Skin epidermis (tissue), 12 donors: ENCODE data around the gene ARID3A.

Experiments used
- H3K27ac ChIP-seq, 21 experiments: fragments of 200-600 bp; sonication (generic) in 11 of 21; one replicate each; pipeline ENCODE4 v1.5.0; 2020; ENCODE audit warnings: mild to moderate bottlenecking in 3 of 21, inconsistent platforms in 2 of 21, moderate library complexity in 2 of 21
- H3K4me3 ChIP-seq, 7 experiments: fragments of 200-600 bp; sonication (generic) in 2 of 7; one replicate each; pipeline ENCODE4 v1.5.0; 2020; ENCODE audit warnings: inconsistent platforms in 2 of 7, mild to moderate bottlenecking in 2 of 7, moderate library complexity in 1 of 7

ARID3A gene

DNA sequence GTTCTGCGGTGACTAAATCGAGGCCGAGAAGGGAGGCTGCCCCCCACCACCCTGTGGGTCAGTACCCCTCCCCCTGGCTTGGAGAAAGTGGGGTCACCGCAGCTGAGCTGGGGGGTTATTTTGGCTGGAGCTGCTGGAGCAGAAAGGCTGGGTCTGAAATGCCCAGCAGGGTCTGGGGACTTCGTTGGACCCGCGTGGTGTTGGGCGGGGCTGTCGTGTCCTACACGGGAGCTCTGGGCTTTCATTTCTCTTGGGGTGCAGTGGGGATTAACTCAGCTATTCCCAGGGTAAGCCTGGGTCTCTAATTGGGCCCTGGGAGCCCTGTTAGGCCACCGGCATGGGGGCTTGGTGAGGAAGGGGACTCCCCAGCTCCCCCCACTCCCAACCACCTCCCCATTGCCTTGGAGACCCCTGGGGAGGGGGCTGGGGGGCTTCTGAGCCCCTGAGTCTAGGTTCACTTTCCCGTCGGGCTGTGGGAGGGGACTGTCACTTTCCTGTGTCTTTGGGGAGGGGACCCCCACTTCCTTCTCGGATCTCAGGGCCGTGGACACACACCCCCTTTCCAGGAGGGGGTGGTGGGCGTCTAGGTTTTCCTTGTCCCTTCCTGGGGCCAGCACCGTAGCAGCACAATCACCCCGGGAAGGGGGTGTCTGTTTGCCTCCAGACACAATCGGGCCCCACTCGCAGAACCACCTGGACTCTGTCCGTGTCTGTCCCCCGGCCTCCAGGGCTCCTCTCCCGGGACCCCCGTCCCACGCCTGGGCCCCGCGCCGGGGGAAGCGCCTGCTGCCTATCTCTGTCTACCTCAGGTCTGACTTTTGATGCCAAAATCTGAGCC is 48.1 kb downstream of the ARID3A start:
- Histone ChIP-seq H3K4me3 (no peak overlapping the region), H3K27ac (no peak overlapping the region)

GRCh38 chr19:974564-975257 is 48.9 kb downstream of the ARID3A start:
- no peak overlapping the region for H3K27ac ChIP-seq
- no peak overlapping the region for H3K4me3 ChIP-seq

DNA sequence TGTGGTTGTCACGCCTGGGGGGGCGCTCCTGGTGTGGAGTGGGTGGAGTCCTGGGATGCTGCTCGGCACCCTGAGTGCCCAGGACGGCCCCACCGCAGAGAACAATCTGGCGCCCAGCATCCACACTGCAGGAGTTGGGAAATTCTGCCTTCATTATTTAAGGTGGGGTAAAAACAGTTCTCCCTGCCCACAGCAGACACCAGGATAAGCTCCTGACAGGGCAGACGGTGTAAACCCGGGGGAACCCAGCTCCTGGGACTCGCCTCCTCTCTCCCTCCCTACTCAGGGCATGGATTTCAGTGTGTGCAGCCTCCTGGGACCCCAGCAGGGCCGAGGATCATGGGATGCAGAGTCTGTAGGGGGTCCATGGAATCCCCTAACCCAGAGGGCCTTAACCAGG is 50.6 kb downstream of the ARID3A start:
- Histone ChIP-seq H3K27ac (no peak overlapping the region), H3K4me3 (no peak overlapping the region)

- Histone ChIP-seq H3K4me3 (no peak overlapping the region), H3K27ac (no peak overlapping the region)
These were observed 51.2 kb downstream of the ARID3A start for GRCh38 chr19:977058-977464.

DNA sequence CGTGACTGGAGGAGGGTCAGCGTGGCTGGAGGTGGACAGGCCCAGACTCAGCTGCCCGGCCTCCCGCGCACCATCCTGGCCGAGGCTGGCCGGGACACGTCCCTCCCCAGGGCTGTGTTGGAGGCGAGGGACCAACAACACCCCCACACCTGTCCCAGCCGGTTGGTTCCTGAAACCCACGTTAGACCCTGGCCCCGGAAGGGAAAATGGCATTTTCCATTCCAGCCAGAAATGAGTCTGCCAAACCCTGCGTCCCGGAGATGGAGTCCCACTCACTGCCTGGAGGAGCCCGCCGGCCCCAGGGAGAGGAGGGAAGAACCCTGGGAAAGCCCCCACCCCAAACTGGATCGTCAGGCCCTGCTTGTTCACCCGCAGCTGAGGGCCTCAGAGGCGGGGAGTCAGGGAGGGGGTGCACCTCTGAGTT is 53.5 kb downstream of the ARID3A start:
- Histone ChIP-seq H3K27ac (peak overlapping the region in 1 of 21 experiments; percentile 30), H3K4me3 (no peak overlapping the region)

GRCh38 chr19:980133-980998 is 54.5 kb downstream of the ARID3A start:
- Histone ChIP-seq H3K27ac (no peak overlapping the region), H3K4me3 (no peak overlapping the region)

DNA sequence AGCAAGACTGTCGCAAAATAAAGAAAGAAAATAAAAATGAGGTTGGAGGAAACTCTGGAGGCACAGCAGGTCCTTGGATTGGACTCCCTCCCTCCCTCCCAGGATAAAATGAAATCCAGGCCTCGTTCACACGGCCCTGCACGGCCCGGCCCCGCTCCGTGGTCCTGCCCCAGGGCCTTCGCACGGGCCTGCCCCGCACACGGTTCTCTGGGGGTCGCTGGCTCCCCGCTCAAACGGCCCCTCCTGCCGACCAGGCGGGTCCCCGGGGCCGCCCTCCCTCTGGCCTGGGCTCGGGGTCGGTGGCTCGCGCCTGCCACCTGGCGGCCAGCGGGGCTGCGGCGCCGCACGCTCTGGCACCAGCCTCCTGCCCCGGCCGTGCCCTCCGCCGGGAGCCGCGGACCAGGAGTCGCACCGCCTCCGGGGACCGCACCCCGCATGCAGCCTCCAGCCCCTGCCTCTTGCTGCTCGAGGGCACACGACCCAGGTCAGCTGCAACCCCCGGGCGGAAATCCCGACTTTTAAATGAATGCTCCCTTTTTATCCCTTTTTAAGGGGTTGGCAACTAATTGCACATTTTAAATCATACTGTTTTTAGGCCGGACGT is 56.8 kb downstream of the ARID3A start:
- Histone ChIP-seq H3K4me3 (peak overlapping the region in 6 of 7 experiments; percentile 10 to 38 (median 12)), H3K27ac (peak overlapping the region in 5 of 21 experiments; percentile 30 to 62 (median 42))

GRCh38 chr19:984165-984967 is 58.5 kb downstream of the ARID3A start, which contains the start of gene WDR18:
Gene WDR18, plus strand, starts transcription at chr19:984345. Its CDS starts 9 bp downstream, at chr19:984354.
- peak within 1 kb of the TSS; percentile 66 to 92 (median 86) for H3K27ac ChIP-seq

GRCh38 chr19:986083-986482 is 60.2 kb downstream of the ARID3A start:
- no peak overlapping the region for H3K27ac ChIP-seq
- H3K4me3 ChIP-seq, result no peak overlapping the region

More at GRCh38 chr19:984165-984967, 58.5 kb downstream of the ARID3A start, which contains the start of gene WDR18:
- H3K4me3 ChIP-seq, result peak within 1 kb of the TSS; percentile 63 to 99 (median 91)

GRCh38 chr19:988081-988480 is 62.2 kb downstream of the ARID3A start:
- no peak overlapping the region for H3K27ac ChIP-seq

DNA sequence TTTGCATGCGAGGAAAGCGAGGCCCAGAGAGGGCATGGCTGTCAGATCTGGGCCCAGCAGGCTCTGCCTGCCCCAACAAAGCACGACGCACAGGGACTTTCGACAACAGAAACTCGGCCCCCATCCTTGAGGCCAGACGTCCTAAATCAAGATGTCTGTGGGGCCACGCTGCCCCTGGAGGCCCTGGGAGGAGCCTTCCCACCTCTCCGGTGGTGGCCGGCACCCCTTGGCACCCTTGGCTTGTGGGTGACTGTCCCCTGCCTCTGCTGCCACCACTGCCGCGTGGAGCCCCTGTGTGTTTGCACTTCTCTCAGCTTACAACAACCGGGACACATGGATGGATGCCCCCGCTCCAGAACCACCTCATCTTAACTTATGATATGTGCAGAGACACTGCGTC is 62.7 kb downstream of the ARID3A start:
- H3K27ac ChIP-seq, result no peak overlapping the region

More at GRCh38 chr19:988081-988480, 62.2 kb downstream of the ARID3A start:
- H3K4me3 ChIP-seq, result no peak overlapping the region

GRCh38 chr19:989381-990081 is 63.7 kb downstream of the ARID3A start:
- Histone ChIP-seq H3K4me3 (no peak overlapping the region), H3K27ac (no peak overlapping the region)

More for the DNA sequence above, 62.7 kb downstream of the ARID3A start:
- H3K4me3 ChIP-seq, result no peak overlapping the region

DNA sequence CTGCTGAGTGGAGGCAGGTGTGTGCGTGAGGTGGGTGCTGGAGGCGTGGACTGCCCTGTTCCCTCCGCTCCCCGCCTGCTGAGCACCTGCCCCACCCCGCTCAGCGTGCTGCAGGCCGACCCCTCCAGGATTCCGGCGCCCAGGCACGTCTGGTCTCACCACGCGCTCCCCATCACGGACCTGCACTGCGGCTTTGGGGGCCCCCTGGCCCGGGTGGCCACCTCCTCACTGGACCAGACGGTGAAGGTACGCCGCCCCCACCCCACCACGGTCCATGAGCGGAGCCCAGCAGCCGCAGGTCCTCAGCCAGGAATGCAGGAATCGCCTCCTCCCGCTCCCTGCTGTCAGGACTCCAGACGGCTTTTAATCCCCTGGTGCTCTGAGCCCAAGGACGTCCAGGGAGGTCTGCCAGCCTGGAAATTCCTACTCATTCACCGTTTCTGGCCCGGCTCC is 64.3 kb downstream of the ARID3A start:
- no peak overlapping the region for H3K4me3 ChIP-seq
- no peak overlapping the region for H3K27ac ChIP-seq

DNA sequence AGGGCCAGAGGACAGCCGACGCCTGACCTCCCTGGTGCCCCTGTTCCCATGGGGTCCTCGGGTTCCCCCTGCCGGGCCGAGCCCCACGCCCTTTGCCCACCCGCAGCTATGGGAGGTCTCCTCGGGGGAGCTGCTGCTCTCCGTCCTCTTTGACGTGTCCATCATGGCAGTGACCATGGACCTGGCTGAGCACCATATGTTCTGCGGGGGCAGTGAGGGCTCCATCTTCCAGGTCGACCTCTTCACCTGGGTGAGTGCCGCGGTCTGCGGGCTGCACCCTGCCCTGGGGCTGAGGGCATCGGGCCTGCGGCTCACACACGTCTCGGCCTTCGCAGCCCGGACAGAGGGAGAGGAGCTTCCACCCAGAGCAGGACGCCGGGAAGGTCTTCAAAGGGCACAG is 64.9 kb downstream of the ARID3A start:
- no peak overlapping the region for H3K4me3 ChIP-seq
- no peak overlapping the region for H3K27ac ChIP-seq

DNA sequence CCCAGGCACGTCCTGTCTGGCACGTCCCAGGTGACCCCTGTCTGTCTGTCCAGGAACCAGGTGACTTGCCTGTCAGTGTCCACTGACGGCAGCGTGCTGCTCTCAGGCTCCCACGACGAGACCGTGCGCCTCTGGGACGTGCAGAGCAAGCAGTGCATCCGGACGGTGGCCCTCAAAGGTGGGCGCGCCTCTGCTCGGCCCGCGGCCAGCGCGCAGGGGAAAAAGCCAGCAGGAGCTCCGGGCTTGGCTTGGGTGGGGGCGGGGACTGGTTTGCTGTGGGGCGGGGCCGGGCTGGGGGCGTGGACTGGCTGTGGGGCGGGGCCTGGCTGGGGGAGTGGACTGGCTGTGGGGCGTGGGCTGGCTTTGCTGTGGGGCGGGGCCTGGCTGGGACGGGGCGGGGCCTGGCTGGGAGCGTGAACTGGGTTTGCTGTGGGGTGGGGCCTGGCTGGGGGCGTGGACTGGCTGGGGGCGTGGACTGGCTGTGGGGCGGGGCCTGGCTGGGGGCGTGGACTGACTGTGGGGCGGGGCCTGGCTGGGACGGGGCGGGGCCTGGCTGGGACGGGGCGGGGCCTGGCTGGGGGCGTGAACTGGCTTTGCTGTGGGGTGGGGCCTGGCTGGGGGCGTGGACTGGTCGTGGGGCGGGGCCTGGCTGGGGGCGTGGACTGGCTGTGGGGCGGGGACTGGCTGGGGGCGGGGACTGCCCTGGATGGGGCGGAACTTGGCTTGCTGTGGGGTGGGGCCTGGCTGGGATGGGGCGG is 65.5 kb downstream of the ARID3A start:
- no peak overlapping the region for H3K27ac ChIP-seq
- H3K4me3 ChIP-seq, result no peak overlapping the region

DNA sequence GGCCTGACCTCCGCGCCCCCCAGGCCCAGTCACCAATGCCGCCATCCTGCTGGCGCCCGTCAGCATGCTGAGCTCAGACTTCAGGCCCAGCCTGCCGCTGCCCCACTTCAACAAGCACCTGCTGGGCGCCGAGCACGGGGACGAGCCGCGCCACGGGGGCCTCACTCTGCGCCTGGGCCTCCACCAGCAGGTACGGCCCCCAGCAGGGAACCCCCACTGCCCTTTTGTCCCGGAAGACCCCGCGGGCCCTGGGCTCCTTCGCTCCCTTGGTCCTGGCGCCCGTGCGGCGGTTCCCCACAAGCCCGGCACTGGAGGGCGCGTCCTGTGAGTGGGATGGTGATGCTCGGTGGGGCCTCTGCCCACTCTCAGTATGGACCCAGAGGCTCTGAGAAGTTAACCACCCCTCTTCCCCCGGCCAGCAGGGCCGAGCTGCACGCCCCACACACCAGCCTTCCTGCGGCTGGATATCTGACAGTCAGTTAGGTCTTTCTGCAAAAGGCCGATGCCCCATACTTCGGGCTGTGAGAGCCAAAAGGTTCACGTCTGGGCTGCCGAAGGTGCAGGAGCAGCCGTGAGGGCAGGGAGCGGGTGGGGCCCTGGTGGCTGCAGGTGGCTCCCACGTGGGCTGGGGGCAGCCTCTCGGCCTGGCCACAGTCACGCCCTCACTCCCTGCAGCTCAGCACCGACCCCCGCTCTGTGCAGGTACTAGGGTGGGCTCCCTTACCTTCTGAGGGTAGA is 66.3 kb downstream of the ARID3A start:
- Histone ChIP-seq H3K27ac (no peak overlapping the region), H3K4me3 (no peak overlapping the region)

DNA sequence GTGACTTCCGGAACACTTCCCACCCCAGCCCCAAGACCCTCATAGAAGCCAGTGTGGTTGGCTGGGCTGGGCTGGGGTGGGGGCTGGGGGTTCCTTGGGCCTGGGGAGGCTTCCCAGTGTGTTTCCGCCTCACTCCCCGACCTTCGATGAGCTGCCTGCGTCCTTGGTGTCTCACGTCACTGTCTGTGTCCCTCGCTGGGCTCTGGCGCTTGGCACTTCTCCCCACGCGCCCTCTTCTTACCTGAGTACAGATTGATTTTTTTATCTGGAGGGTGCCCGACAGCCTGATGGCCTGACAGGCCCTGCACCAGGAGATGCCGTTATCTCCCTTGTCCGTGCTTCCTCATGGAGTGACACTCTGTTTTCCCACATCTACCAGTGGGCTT is 66.8 kb downstream of the ARID3A start:
- Histone ChIP-seq H3K27ac (no peak overlapping the region), H3K4me3 (no peak overlapping the region)
